Small intestine (tissue), 7 donors: ENCODE measurements around the gene GRIK2. TPM values are rescaled to one million over a fixed set of nuclear protein-coding genes. Genes with fewer than 3 reads are reported as not detected.
"Not testable (repeated sequence)": the region's sequence is repeated elsewhere in the genome, so short reads cannot be mapped to it uniquely, and the experiment has no call there.

Experiments used
- DNase-seq, 2 donors: peaks; one replicate each; pipeline versions ENCODE4 v3.0.0 to v3.0.0-alpha.2; 2013
- FAIRE-seq: peaks from 2 replicates; lab custom pipeline; 2012; peaks lifted over from hg19 to GRCh38; lab: Jason Lieb, UNC
- H3K27ac ChIP-seq, 3 donors: one replicate each; pipeline ENCODE4 v1.5.1; 2013; ENCODE audit warnings: low read length in 2 of 3, mild to moderate bottlenecking in 2 of 3, control low read depth in 1 of 3, inconsistent platforms in 1 of 3, low read depth in 1 of 3, moderate library complexity in 1 of 3
- H3K27me3 ChIP-seq, 3 donors: one replicate each; pipeline ENCODE4 v1.6.1; 2013; ENCODE audit warnings: low read length in 3 of 3, inconsistent platforms in 1 of 3; ENCODE audit not compliant: control insufficient read depth in 3 of 3, insufficient read depth in 3 of 3
- H3K36me3 ChIP-seq, 3 donors: one replicate each; pipeline ENCODE4 v1.6.1; 2013; ENCODE audit warnings: low read length in 3 of 3, inconsistent platforms in 1 of 3, low read depth in 1 of 3, mild to moderate bottlenecking in 1 of 3, moderate library complexity in 1 of 3; ENCODE audit not compliant: control insufficient read depth in 3 of 3, insufficient read depth in 2 of 3
- H3K4me1 ChIP-seq, 3 donors: one replicate each; pipeline ENCODE4 v1.6.1; 2013; ENCODE audit warnings: low read length in 2 of 3, inconsistent platforms in 1 of 3, low read depth in 1 of 3, mild to moderate bottlenecking in 1 of 3, moderate library complexity in 1 of 3; ENCODE audit not compliant: control insufficient read depth in 3 of 3, insufficient read depth in 2 of 3
- H3K4me3 ChIP-seq, 3 donors: one replicate each; pipeline ENCODE4 v1.5.1; 2013; ENCODE audit warnings: low read length in 3 of 3, control low read depth in 1 of 3, inconsistent platforms in 1 of 3, low read depth in 1 of 3, mild to moderate bottlenecking in 1 of 3, moderate library complexity in 1 of 3
- H3K9me3 ChIP-seq, 2 donors: one replicate each; pipeline ENCODE4 v1.6.1; 2013; ENCODE audit warnings: low read depth in 1 of 2, low read length in 1 of 2; ENCODE audit not compliant: control insufficient read depth in 2 of 2, insufficient read depth in 1 of 2
- WGBS, 3 donors: extraction: QIAGEN DNeasy Blood & Tissue Kit; methylation state at CpG; one replicate each; pipeline ENCODE4 v1.1.7; 2013; 5-methylcytosine and 5-hydroxymethylcytosine counted together
- polyA plus RNA-seq, 4 donors: library from polyadenylated mRNA; stranded (reverse) in 3 of 4; unstranded in 1 of 4; fragments of 200-250 nt in 3 of 4; fragments of 120-200 nt in 1 of 4; gene quantifications; one replicate each; pipeline versions ENCODE4 v1.2.1 to v1.2.3, GENCODE V29; 2013
- donor health status: healthy with polysubstance abuse.
- donor health status: control.
- donor health status: control.
- donor health status: Bipolar disorder and iron deficiency.
- donor health status: healthy.

GRIK2 gene
- polyA plus RNA-seq, 4 donors: 0.27 to 1.4 (median 0.54) TPM; not detected in 1

GRCh38 chr6:101380897-101381630 is 12.4 kb upstream of the GRIK2 start:
- H3K27ac ChIP-seq: no peak overlapping the region
- H3K4me1 ChIP-seq: no peaks in the 10 kb centered on the region
- WGBS, 3 donors: 76 to 82% (median 80%) methylated on average over 2 of the region's 2 CpGs
- FAIRE-seq (no peak), DNase-seq (no peak)
- H3K4me3 ChIP-seq: no peak overlapping the region
- no peaks in the 10 kb centered on the region for H3K9me3 ChIP-seq
- H3K36me3 ChIP-seq: no peaks in the 10 kb centered on the region
- no peaks in the 10 kb centered on the region for H3K27me3 ChIP-seq

GRCh38 chr6:101383747-101384146 is 9.8 kb upstream of the GRIK2 start:
- not testable (repeated sequence) for H3K4me3 ChIP-seq, H3K27me3 ChIP-seq, H3K9me3 ChIP-seq, H3K27ac ChIP-seq, FAIRE-seq, DNase-seq, H3K36me3 ChIP-seq, H3K4me1 ChIP-seq
- 89 to 96% (median 89%) methylated on average over 5 of the region's 5 CpGs for WGBS, 3 donors

GRCh38 chr6:101386982-101387381 is 6.5 kb upstream of the GRIK2 start:
- H3K27me3 ChIP-seq: peaks cover 0 to 9% (median 5%) of the 10 kb centered on the region in 3 donors
- WGBS, 3 donors: 21 to 32% (median 24%) methylated on average over 1 of the region's 1 CpG
- H3K27ac ChIP-seq: no peak overlapping the region
- DNase-seq (no peak), FAIRE-seq (no peak)
- H3K4me3 ChIP-seq: no peak overlapping the region
- H3K9me3 ChIP-seq: no peaks in the 10 kb centered on the region
- H3K4me1 ChIP-seq: no peaks in the 10 kb centered on the region
- H3K36me3 ChIP-seq: no peaks in the 10 kb centered on the region

- DNase-seq (no peak), FAIRE-seq (no peak)
- no peak overlapping the region for H3K4me3 ChIP-seq
- peaks cover 3 to 32% (median 16%) of the 10 kb centered on the region in 3 donors for H3K27me3 ChIP-seq
- WGBS, 3 donors: 10 to 14% (median 11%) methylated on average over 24 of the region's 24 CpGs
- peaks cover 0 to 5% (median 0%) of the 10 kb centered on the region in 3 donors for H3K4me1 ChIP-seq
- no peaks in the 10 kb centered on the region for H3K36me3 ChIP-seq
- H3K9me3 ChIP-seq: no peaks in the 10 kb centered on the region
- no peak overlapping the region for H3K27ac ChIP-seq
These were observed 1.5 kb upstream of the GRIK2 start for GRCh38 chr6:101391772-101392585.

GRCh38 chr6:101392586-101393230 is 800 bp upstream of the GRIK2 start:
- DNase-seq: no peak

GRCh38 chr6:101393829-101394251 is 332 bp downstream of the GRIK2 start:
- 1 to 2% (median 2%) methylated on average over 28 of the region's 28 CpGs for WGBS, 3 donors
- DNase-seq (peak in 1 of 2 donors; percentile 16), FAIRE-seq (no peak)
- H3K9me3 ChIP-seq: no peaks in the 10 kb centered on the region
- H3K4me3 ChIP-seq: peak overlapping the region in 1 of 3 donors; percentile 35
- H3K27me3 ChIP-seq: peaks cover 3 to 36% (median 19%) of the 10 kb centered on the region in 3 donors
- no peaks in the 10 kb centered on the region for H3K36me3 ChIP-seq
- H3K4me1 ChIP-seq: peaks cover 0 to 5% (median 0%) of the 10 kb centered on the region in 3 donors
- H3K27ac ChIP-seq: no peak overlapping the region

More at GRCh38 chr6:101392586-101393230, 800 bp upstream of the GRIK2 start:
- H3K27ac ChIP-seq: no peak overlapping the region
- H3K4me3 ChIP-seq: peak overlapping the region in 1 of 3 donors; percentile 35
- WGBS, 3 donors: 4 to 11% (median 10%) methylated on average over 26 of the region's 26 CpGs
- no peak for FAIRE-seq
- no peaks in the 10 kb centered on the region for H3K36me3 ChIP-seq
- H3K9me3 ChIP-seq: no peaks in the 10 kb centered on the region
- peaks cover 0 to 5% (median 0%) of the 10 kb centered on the region in 3 donors for H3K4me1 ChIP-seq
- peaks cover 3 to 32% (median 16%) of the 10 kb centered on the region in 3 donors for H3K27me3 ChIP-seq

- Histone ChIP-seq H3K4me3 (no peak overlapping the region), H3K27me3 (peaks cover 3 to 47% (median 29%) of the 10 kb centered on the region in 3 donors), H3K9me3 (no peaks in the 10 kb centered on the region), H3K36me3 (no peaks in the 10 kb centered on the region), H3K4me1 (peaks cover 0 to 5% (median 0%) of the 10 kb centered on the region in 3 donors), H3K27ac (no peak overlapping the region)
- DNase-seq (no peak), FAIRE-seq (no peak)
These were observed 1.4 kb downstream of the GRIK2 start for GRCh38 chr6:101394936-101395335.

- FAIRE-seq: no peak
- DNase-seq: no peak
- Histone ChIP-seq H3K36me3 (no peaks in the 10 kb centered on the region), H3K27ac (no peak overlapping the region), H3K4me1 (peaks cover 0 to 5% (median 0%) of the 10 kb centered on the region in 3 donors), H3K27me3 (peaks cover 3 to 51% (median 32%) of the 10 kb centered on the region in 3 donors), H3K9me3 (no peaks in the 10 kb centered on the region), H3K4me3 (no peak overlapping the region)
These were observed 1.8 kb downstream of the GRIK2 start for GRCh38 chr6:101395345-101395744.
